Activated CD4-positive, CD25-positive, alpha-beta regulatory T cell treated with anti-CD3 and anti-CD28 coated beads, Interleukin-2, amount 50 U/mL, for 72 hours (primary cell): ENCODE results near the gene SLC17A5.
"Not testable (repeated sequence)": the region's sequence is repeated elsewhere in the genome, so short reads cannot be mapped to it uniquely, and the experiment has no call there.

ENCODE experiments used
- DNase-seq: peaks from one replicate; pipeline ENCODE4 v3.0.0; 2021

SLC17A5 gene

GRCh38 chr6:73665686-73666319, 12.0 kb upstream of the SLC17A5 start:
- no peak for DNase-seq

- no peak for DNase-seq
Observed at GRCh38 chr6:73664701-73665100, 10.9 kb upstream of the SLC17A5 start.

DNA sequence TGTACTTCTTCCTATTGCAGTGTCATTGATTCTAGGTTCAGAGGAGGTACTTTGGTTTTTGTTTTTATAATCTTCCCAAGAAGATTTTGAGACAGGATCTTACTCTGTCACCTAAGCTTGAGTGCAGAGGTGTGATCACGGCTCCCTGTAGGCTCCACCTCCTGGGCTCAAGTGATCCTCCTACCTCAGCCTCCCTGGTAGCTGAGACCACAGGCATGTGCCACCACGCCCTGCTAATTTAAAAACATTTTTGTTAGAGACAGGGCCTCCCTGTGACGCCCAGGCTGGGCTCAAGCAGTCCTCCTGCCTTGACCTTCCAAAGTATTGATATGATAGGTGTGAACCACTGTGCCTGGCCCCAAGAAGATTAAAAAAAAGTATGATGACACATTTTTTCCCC, 3.4 kb upstream of the SLC17A5 start:
- no peak for DNase-seq

- DNase-seq, result no peak
Observed at GRCh38 chr6:73656531-73657145, 2.8 kb upstream of the SLC17A5 start.

DNA sequence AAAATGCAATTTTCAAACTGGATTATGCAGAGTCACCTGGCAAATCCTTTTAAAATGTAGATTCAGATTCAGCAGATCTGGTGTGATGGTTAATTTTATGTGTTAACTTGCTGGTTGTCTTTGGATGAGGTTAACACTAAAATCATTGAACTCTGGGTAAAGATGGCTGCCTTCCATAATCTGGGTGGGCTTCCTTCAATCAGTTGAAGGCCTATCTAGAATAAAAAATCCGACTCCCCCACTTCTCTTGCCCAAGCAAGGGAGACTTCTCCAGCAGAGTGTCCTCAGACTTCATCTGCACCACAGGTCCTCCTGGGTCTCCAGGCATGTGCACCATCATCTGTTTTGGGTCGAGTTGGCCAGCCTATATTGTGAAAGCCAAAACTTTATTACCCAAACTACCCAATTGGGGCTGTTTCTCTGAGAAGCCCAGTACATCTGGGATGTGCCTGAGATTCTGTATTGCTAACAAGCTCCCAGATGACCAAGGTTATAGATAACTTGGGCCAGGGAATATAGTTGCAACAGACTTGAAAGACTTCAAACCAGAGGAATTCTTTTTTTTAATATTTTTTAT, 1.6 kb upstream of the SLC17A5 start:
- no peak for DNase-seq

- DNase-seq, result peak; percentile 59
Observed at GRCh38 chr6:73652637-73653570, 888 bp downstream of the SLC17A5 start.

GRCh38 chr6:73649783-73650182, 4.0 kb downstream of the SLC17A5 start:
- no peak for DNase-seq

DNA sequence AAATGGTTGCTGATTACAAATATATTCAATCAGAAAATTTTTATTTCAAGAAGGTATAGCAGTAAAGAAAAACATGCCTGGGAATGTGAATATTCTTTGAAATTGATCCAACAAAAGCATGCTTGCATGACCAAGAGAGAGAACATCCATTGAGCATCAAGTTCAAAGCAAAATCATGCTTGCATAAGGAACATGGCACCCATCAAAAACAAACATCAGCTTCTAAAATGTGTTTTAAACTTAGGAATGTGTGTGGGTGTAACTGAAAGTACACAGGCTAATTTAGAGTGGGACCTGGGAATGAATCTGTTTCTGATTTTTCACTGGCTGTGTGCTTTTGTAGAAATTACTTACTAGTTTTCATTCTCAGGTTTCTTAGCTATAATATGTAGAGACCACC, 5.6 kb downstream of the SLC17A5 start:
- DNase-seq, result no peak

DNA sequence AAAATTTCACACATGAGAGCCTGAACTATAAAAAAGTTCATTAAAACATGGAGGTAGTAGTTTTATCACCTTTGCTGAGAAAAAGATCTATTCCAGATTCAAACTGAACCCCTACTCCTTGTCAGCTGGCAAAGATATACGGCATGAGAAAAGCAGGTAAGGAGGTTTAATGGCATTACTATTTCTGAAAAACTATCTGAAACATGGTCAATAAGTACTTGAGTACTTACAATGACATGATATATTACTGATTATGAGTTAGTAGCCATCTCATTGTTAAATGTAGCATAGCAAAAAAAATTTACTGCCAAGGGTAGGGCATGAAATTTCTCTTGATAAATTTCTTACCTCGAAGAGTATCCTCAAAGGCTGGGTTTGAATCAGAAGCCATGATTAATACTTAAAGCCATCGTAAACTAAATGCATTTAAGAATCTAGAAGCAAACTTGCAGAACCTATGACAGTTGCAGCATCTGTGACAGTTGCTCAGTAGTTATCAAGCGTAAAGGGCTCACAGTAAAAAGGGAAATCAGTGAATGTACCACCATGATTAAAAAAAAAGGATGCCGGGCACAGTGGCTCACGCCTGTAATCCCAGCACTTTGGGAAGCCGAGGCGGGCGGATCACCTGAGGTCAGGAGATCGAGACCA, 8.7 kb downstream of the SLC17A5 start:
- no peak for DNase-seq

GRCh38 chr6:73644030-73644429, 9.8 kb downstream of the SLC17A5 start:
- no peak for DNase-seq

DNA sequence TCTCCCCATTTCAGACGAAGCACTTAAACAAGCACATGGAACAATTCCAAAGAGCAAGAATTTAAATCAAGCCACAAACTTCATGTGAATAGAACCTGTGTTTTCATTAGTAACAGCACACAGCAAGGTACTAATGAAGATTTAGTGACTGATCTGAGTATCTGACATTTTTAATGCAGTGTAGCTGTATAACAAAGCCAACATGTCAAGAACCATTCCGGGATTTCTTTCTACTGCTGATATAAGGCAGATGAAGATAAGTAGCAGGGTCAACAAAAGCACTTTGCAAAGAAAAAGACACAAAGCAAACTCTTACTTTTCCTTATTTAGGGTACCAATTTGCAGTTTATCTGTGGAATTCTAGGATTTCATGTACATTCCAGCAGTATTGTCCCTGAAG, 11.3 kb downstream of the SLC17A5 start:
- no peak for DNase-seq

DNA sequence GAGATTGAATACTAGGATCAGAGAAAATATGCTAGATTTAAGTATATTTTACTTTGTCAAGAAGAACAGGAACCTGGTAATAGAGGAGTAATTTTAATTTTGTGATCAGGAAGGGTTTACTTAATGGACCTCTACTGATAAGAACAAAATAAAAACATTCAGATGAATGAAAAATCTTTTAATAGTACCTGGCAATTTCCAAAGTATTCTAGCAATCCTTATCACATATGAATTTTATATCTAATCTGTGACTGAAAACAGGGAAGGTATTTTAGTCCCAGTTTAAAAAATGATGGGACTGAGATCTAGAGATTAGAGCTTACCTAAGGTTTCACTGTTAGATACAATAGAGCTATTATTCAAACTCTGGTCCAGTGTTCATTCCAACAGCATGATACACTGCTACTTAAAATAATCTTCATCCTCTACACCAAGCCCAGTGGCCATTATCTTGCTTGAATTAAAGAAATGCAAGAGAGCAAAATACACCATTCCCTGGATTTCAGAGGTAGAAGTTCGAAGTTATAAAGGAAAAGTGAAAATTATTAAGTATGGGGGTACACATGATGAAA, 13.5 kb downstream of the SLC17A5 start:
- no peak for DNase-seq

- DNase-seq, result no peak
Observed at GRCh38 chr6:73639040-73639439, 14.8 kb downstream of the SLC17A5 start.

DNA sequence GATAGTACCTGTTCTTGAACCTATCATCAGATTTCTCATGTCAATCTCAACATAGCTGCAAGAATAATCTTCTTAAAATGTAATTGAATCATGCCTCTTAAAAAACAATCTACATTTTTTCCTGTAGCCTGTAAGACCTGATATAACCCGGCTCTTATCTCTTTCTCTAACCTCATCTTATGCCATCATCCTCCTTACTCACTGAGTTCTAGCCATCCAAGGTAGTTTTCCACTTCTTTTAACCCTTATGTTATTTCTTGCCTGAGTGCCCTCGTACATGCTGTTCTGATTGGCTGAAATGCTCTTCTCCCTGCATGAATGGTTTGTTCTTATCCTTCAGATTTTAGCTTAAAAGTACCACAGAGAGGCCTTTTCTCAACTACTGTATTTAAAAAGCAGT, 16.4 kb downstream of the SLC17A5 start:
- no peak for DNase-seq

- DNase-seq, result no peak
Observed at GRCh38 chr6:73636048-73636447, 17.7 kb downstream of the SLC17A5 start.

DNA sequence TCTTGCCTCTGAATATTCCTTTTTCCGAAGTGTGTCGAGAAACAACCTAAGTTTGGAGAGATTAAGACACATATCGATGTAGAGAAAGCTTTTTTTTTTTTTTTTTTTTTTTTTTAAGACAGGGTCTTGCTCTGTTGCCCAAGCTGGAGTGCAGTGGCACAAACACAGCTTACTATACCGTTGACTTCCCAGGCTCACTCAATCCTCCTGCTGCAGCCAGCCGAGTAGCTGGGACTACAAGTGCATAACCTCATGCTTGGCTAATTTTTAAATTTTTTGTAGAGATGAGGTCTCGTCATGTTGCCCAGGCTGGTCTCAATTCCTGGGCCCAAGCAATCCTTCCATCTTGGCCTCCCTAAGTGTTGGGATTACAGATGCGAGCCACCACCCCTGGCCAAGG, 21.4 kb downstream of the SLC17A5 start:
- DNase-seq, result no peak

GRCh38 chr6:73631849-73632248, 21.9 kb downstream of the SLC17A5 start:
- DNase-seq, result no peak

GRCh38 chr6:73630401-73630800, 23.4 kb downstream of the SLC17A5 start:
- no peak for DNase-seq

GRCh38 chr6:73624896-73625295, 28.9 kb downstream of the SLC17A5 start:
- no peak for DNase-seq

- DNase-seq, result not testable (repeated sequence)
Observed at GRCh38 chr6:73623480-73623879, 30.3 kb downstream of the SLC17A5 start.

- not testable (repeated sequence) for DNase-seq
Observed at GRCh38 chr6:73618082-73618481, 35.7 kb downstream of the SLC17A5 start.

GRCh38 chr6:73614802-73615201, 39.0 kb downstream of the SLC17A5 start:
- DNase-seq, result no peak
